Stimulated activated CD4-positive, alpha-beta T cell treated with anti-CD3 and anti-CD28 coated beads, Interleukin-1b, Interleukin-23, amount 100 ng/mL, for 4 hours (primary cell): ENCODE results near the gene RAET1G.
"Not testable (repeated sequence)": the region's sequence is repeated elsewhere in the genome, so short reads cannot be mapped to it uniquely, and the experiment has no call there.

Experiments used
- DNase-seq, 2 donors: peaks; one replicate each; pipeline ENCODE4 v3.0.0-alpha.2; 2020; ENCODE audit warnings: low read depth in 2 of 2

Gene RAET1G

GRCh38 chr6:149913540-149914240, 9.2 kb downstream of the RAET1G start:
- DNase-seq: no peak

GRCh38 chr6:149913085-149913484, 9.8 kb downstream of the RAET1G start:
- DNase-seq: no peak

GRCh38 chr6:149912680-149913079, 10.2 kb downstream of the RAET1G start:
- not testable (repeated sequence) for DNase-seq

- no peak for DNase-seq
Observed at GRCh38 chr6:149910721-149911151, 12.2 kb downstream of the RAET1G start.

- DNase-seq: no peak
Observed at GRCh38 chr6:149909701-149910470, 13.0 kb downstream of the RAET1G start.

GRCh38 chr6:149908480-149908879, 14.4 kb downstream of the RAET1G start:
- DNase-seq: not testable (repeated sequence)

GRCh38 chr6:149907317-149907716, 15.6 kb downstream of the RAET1G start:
- DNase-seq: no peak

- DNase-seq: no peak
Observed at GRCh38 chr6:149906405-149906804, 16.5 kb downstream of the RAET1G start.

- no peak for DNase-seq
Observed at GRCh38 chr6:149905911-149906371, 17.0 kb downstream of the RAET1G start.

- no peak for DNase-seq
Observed at GRCh38 chr6:149905371-149905910, 17.5 kb downstream of the RAET1G start.

- no peak for DNase-seq
Observed at GRCh38 chr6:149904661-149905370, 18.1 kb downstream of the RAET1G start.

- DNase-seq: no peak
Observed at GRCh38 chr6:149903938-149904611, 18.8 kb downstream of the RAET1G start.

GRCh38 chr6:149901444-149902140, 21.3 kb downstream of the RAET1G start:
- DNase-seq: no peak

- no peak for DNase-seq
Observed at GRCh38 chr6:149900620-149901443, 22.1 kb downstream of the RAET1G start.

GRCh38 chr6:149899926-149900619, 22.8 kb downstream of the RAET1G start:
- DNase-seq: no peak

- DNase-seq: no peak
Observed at GRCh38 chr6:149899486-149899885, 23.4 kb downstream of the RAET1G start.

GRCh38 chr6:149898966-149899365, 24.0 kb downstream of the RAET1G start:
- no peak for DNase-seq

- DNase-seq: no peak
Observed at GRCh38 chr6:149897855-149898744, 24.8 kb downstream of the RAET1G start, which contains the start of gene RAET1E. Gene RAET1E (minus strand): TSS chr6:149898113. CDS start chr6:149890901, 7,212 bp downstream.
